NCI-H128 (cell line): Measurements from ENCODE around the gene GNG7.

Source experiments
- DNase-seq: peaks from one replicate; lab custom pipeline; 2025; ENCODE audit not compliant: unreplicated experiment; lab: John Stamatoyannopoulos, UW

The GNG7 gene

GRCh38 chr19:2491130-2491801, 211.2 kb downstream of the GNG7 start:
- DNase-seq, result peak; percentile 40

GRCh38 chr19:2490659-2491058, 211.8 kb downstream of the GNG7 start:
- DNase-seq, result no peak

- DNase-seq, result no peak
These were observed 213.4 kb downstream of the GNG7 start for GRCh38 chr19:2488942-2489731.

- DNase-seq, result no peak
These were observed 214.0 kb downstream of the GNG7 start for GRCh38 chr19:2488405-2488941.

GRCh38 chr19:2487842-2488241, 214.7 kb downstream of the GNG7 start:
- DNase-seq, result no peak

DNA sequence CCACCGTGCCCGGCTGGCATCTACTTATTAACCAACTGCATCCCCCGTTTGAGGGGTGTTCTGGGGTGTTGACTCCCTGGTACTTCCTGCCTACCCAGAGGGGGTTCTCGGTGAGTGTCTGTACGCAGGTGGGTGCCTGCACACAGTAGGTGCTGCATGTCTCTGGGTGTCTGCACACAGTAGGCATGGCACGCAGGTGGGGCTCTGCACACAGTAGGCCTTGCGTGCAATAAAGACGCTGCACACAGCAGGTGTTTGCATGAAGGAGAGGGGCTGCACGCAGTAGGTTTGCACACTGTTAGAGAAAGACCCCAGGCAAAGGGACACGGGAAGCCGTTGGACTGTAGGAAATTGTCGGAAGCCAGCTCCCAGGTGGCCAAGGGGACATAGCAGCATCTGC, 215.4 kb downstream of the GNG7 start:
- DNase-seq, result no peak

DNA sequence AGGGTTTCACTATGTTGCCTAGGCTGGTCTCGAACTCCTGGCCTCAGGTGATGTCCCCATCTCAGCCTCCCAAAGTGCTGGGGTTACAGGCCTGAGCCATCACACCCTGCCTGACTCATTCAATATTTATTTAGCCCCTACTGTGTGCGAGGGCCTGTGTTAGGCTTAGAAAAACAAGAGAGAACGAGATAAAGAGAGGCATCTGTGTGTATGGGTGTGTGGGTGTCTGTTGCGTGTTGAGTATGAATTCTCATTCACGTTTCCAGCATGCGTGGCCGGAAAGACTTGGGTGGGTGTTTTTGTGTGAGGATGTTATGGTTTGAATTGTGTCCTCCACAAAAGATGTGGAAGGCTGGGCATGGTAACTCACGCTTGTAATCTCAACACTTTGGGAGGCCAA, 217.1 kb downstream of the GNG7 start:
- DNase-seq, result no peak

DNA sequence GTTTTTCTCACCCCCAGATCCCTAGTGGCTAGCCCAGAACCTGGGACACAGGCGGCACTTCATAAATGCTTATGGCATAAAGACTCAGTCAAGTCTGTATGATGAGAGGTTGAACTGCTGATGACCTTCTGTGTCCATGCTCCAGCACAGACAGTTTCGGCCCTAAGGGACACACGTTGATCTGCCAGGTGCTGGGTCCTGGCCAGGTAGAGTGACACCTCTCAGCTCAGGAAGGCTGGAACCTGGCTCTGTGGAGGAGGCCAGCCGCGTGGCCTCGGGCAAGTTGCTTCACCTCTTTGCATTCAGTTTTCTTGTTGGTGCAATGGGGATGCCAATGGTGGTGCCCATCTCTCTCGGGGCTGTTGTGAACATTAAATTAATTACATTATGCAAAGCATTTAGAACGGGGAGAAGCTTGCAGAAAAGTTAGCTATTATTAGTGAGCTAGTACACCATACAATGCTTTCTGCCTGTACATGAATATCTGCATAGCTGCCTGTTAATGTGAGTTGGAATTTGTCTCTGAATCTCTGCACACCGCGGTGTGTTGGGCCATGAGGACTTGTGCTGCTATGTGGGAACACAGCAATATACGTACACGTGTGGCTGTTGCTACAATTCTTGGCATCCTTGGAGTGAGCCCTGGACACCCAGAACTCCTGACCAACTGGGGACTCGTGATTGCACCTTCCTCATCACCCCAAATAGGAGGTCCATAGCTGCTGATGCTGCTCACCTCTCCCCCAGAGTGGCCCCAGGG, 218.1 kb downstream of the GNG7 start:
- no peak for DNase-seq

DNA sequence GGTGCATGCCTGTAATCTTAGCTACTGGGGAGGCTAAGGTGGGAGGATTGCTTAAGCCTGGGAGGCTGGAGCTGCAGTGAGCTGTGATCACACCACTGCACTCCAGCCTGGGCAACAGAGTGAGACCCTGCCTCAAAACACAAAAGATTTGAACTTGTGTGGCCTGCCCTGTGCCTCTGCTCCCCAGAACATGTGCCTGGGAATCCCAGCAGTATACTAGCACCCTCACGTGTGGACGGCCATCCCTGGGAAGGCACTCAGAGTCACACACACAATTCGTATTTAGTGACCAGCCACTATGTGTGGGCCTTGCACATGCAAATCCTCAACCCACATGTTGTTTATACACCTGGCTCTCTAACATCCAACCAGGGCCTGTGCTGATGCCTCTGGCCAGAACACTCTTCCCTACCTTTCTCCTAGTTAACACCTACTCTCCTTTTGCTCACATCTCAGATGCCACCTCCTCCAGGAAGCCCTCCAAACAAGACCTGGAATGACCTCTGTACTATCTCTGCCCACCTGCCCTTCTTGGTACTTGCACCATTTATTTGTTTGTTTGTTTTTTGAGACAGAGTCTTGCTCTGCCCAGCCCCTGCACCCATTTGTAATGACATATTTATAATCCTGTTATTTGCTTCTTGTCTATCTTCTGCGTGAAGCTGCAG, 218.9 kb downstream of the GNG7 start:
- no peak for DNase-seq

DNA sequence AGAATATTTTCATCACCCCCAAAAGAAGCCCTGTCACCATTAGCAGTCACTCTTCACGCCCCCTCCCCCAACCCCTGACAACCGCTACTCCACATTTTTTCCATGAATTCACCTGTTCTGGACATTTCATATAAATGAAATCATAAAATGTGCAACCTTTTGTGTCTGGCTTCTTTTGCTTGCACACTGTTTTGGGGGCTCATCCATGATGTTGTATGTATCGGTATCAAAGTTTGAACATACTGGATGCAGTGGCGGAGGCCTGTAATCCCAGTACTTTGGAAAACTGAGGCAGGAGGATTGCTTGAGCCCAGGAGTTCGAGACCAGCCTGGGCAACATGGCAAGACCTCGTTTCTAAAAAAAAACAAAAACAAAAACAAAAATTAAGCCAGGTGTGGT, 219.4 kb downstream of the GNG7 start:
- no peak for DNase-seq

GRCh38 chr19:2482354-2483038, 220.0 kb downstream of the GNG7 start:
- DNase-seq, result no peak

- no peak for DNase-seq
These were observed 221.0 kb downstream of the GNG7 start for GRCh38 chr19:2481466-2481865.

GRCh38 chr19:2479556-2480194, 222.8 kb downstream of the GNG7 start:
- DNase-seq, result no peak

DNA sequence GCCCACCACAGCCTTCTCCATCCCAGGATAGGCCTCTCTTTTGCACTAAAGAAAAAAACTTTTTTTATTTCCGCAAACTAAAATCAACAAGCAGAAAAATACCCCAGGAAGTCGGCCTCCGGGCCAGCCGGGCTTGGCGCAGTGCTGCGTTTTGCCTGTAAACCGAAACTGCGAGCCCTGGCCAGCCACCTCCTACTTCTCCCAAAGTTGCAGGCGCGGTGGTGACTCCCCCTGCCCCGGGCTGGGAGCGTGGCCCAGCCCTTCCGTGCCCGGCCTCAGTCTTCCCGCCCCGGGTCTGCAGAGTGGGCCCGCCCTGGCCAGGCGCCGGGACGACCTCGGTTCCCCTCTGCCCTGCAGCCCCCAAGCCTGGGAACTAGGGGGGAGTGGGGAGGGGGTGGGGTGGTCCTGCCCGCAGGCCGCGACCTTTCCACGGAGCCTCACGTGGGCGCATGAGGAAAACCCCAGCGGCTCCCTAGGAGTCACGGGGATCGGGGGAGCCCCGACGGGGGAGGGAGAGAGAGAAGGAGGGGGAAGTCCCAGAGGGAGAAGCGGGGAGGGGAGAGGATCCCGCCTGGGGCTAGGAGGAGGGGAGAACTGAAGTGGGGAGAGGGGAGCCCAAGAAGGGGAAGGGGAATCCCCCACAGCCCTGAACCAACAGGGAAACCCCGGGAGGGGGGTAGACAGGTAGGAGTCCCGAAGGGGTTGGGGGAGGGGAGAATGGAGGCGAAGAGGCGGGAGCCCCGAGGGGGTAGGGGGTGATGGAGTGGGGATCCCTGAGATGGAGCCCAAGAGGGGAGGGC, 223.5 kb downstream of the GNG7 start:
- no peak for DNase-seq

GRCh38 chr19:2478278-2478755, 224.2 kb downstream of the GNG7 start:
- no peak for DNase-seq

GRCh38 chr19:2477732-2478191, 224.7 kb downstream of the GNG7 start:
- DNase-seq, result no peak

DNA sequence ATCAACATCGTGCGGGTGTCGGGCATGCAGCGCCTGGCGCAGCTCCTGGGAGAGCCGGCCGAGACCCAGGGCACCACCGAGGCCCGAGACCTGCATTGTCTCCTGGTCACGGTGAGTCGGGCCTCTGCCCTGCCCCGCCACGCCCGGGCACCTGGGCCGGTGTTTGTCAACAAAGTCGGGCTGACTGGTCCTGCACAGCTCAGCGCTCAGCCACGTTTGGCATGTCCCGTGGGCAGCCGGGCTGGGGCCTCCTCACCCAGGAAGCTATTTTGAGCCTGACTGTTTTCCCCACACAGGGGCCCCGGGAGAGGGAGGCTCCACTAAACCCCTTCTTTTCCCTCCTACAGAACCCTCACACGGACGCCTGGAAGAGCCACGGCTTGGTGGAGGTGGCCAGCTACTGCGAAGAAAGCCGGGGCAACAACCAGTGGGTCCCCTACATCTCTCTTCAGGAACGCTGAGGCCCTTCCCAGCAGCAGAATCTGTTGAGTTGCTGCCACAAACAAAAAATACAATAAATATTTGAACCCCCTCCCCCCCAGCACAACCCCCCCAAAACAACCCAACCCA, 225.3 kb downstream of the GNG7 start:
- no peak for DNase-seq

DNA sequence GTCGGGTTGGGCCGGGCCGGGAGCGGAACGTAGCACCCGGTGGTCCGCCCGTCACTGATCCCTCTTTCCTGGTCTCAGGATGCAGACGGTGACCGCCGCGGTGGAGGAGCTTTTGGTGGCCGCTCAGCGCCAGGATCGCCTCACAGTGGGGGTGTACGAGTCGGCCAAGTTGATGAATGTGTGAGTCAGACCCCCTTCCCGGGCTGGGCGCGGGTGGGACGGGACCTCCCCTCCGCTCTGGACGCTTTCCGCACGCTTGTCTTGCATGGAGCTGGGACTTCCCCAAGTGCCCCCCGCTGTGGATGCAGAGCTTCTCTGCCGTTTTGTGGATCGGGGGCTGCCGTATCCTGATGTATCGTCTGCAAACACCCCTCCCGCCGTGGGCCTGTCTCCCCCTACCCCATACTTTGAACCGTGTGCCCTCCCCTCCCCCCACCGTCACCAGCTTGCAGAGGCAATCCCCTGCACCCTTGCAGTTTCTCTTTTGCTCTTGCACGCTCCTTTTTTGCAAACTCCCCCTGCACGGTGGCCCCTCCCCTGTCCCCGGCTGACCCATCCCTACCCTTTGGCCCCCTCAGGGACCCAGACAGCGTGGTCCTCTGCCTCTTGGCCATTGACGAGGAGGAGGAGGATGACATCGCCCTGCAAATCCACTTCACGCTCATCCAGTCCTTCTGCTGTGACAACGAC, 225.9 kb downstream of the GNG7 start:
- DNase-seq, result peak; percentile 13
